Bladder microvascular endothelial cell (primary cell): Measurements from ENCODE around the gene KRT79. TPM values are rescaled to one million over a fixed set of nuclear protein-coding genes. Genes with fewer than 3 reads are reported as not detected.

Experiments
- total RNA-seq: library from RNA; depleted of rRNA; stranded (reverse); fragments of >200 nt; gene quantifications from 2 replicates; pipeline ENCODE4 v1.2.3, GENCODE V29; 2014

KRT79 gene
- not detected in 2 replicates for total RNA-seq

GRCh38 chr12:52833922-52834726 is at the start of gene KRT79:
Gene KRT79 (minus strand): TSS chr12:52834311. CDS start chr12:52834260, 51 bp downstream.

GRCh38 chr12:52848661-52849255 is 14.6 kb upstream of the KRT79 start, which contains the start of gene KRT78:
Gene KRT78 (minus strand): TSS chr12:52848994. CDS start chr12:52848930, 64 bp downstream.

GRCh38 chr12:52813885-52814709 is 20.0 kb downstream of the KRT79 start, which contains the start of gene KRT4:
Gene KRT4 (minus strand): TSS chr12:52814116. CDS start chr12:52814058, 58 bp downstream.

GRCh38 chr12:52795694-52796428 is 38.2 kb downstream of the KRT79 start, which contains the start of gene KRT3:
Gene KRT3 (minus strand): TSS chr12:52796117. CDS start chr12:52796042, 75 bp downstream.

GRCh38 chr12:52776913-52777395 is 57.2 kb downstream of the KRT79 start, which contains the start of gene KRT76:
Gene KRT76 (minus strand): TSS chr12:52777345. CDS start chr12:52777291, 54 bp downstream.

Other genes starting within 250 kb of the KRT79 start
- not detected in 2 replicates for gene KRT72, start 232.8 kb downstream of the KRT79 start, total RNA-seq
- not detected in 2 replicates for gene KRT73, start 215.8 kb downstream of the KRT79 start, total RNA-seq
- gene KRT2, start 182.1 kb downstream of the KRT79 start, total RNA-seq, result not detected in 2 replicates
- gene KRT1, start 153.9 kb downstream of the KRT79 start, total RNA-seq, result not detected in 2 replicates
- gene KRT77, start 130.8 kb downstream of the KRT79 start, total RNA-seq, result not detected in 2 replicates
- gene KRT76, start 57.0 kb downstream of the KRT79 start, total RNA-seq, result not detected in 2 replicates
- gene KRT3, start 38.2 kb downstream of the KRT79 start, total RNA-seq, result not detected in 2 replicates
- gene KRT4, start 20.2 kb downstream of the KRT79 start, total RNA-seq, result not detected in 2 replicates
- not detected in 2 replicates for gene KRT78, start 14.7 kb upstream of the KRT79 start, total RNA-seq
- 3.7 and 8.6 TPM in 2 replicates for gene KRT8, start 70.8 kb upstream of the KRT79 start, total RNA-seq
- gene KRT18, start 114.8 kb upstream of the KRT79 start, total RNA-seq, result 118 and 172 TPM in 2 replicates
- gene EIF4B, start 172.1 kb upstream of the KRT79 start, total RNA-seq, result 880 and 1,059 TPM in 2 replicates
- gene TNS2, start 215.8 kb upstream of the KRT79 start, total RNA-seq, result 24.3 and 36.3 TPM in 2 replicates
- gene SPRYD3, start 245.1 kb upstream of the KRT79 start, total RNA-seq, result 15.1 and 18.6 TPM in 2 replicates